Mesenteric fat pad (tissue), 1 donor: Measurements from ENCODE around the gene NUP85. TPM values are rescaled to one million over a fixed set of nuclear protein-coding genes. Genes with fewer than 3 reads are reported as not detected.
"Not testable (repeated sequence)": the region's sequence is repeated elsewhere in the genome, so short reads cannot be mapped to it uniquely, and the experiment has no call there.

Source experiments
- DNase-seq: peaks from one replicate; pipeline ENCODE4 v3.0.0-alpha.2; 2020; ENCODE audit warnings: low spot score
- total RNA-seq: library from RNA; stranded (reverse); fragmentation: NEBNext Ultra II Directional; extraction: Animal tissue kit (Norgen Biotek cat#: 25700); gene quantifications from one replicate; pipeline ENCODE4 v1.2.1, GENCODE V29; 2021
- donor health status: DM: yes; HTN: yes; CAD: no.

Gene NUP85
- total RNA-seq, 1 donor from 2014 or later: 60.2 TPM

- DNase-seq: no peak
Measured at GRCh38 chr17:75240394-75241142, 35.1 kb downstream of the NUP85 start.

GRCh38 chr17:75241143-75241430 lies 35.6 kb downstream of the NUP85 start:
- no peak for DNase-seq

- no peak for DNase-seq
Measured at GRCh38 chr17:75241502-75241901, 36.0 kb downstream of the NUP85 start.

- DNase-seq: no peak
Measured at GRCh38 chr17:75241996-75242460, 36.5 kb downstream of the NUP85 start.

GRCh38 chr17:75242461-75243042 lies 37.1 kb downstream of the NUP85 start:
- no peak for DNase-seq

GRCh38 chr17:75244133-75244866 lies 38.8 kb downstream of the NUP85 start:
- no peak for DNase-seq

GRCh38 chr17:75245011-75245410 lies 39.5 kb downstream of the NUP85 start:
- no peak for DNase-seq

GRCh38 chr17:75246404-75246803 lies 40.9 kb downstream of the NUP85 start:
- DNase-seq: no peak

GRCh38 chr17:75249564-75249963 lies 44.1 kb downstream of the NUP85 start:
- no peak for DNase-seq

- DNase-seq: no peak
Measured at GRCh38 chr17:75250009-75250471, 44.6 kb downstream of the NUP85 start.

- DNase-seq: no peak
Measured at GRCh38 chr17:75252039-75252816, 46.7 kb downstream of the NUP85 start.

GRCh38 chr17:75255954-75256698 lies 50.6 kb downstream of the NUP85 start:
- not testable (repeated sequence) for DNase-seq

- not testable (repeated sequence) for DNase-seq
Measured at GRCh38 chr17:75257228-75257627, 51.7 kb downstream of the NUP85 start.

- no peak for DNase-seq
Measured at GRCh38 chr17:75260641-75261335, 55.3 kb downstream of the NUP85 start.

GRCh38 chr17:75261336-75262111 lies 56.0 kb downstream of the NUP85 start, which contains the start of the genes GGA3 and MRPS7:
TSS of gene GGA3 (minus strand) at chr17:75261606. CDS start at chr17:75261587, 19 bp downstream.
TSS of gene MRPS7 (plus strand) at chr17:75261879. CDS start at chr17:75261901, 22 bp downstream.
- DNase-seq: peak; percentile 98

GRCh38 chr17:75262112-75262606 lies 56.7 kb downstream of the NUP85 start:
- no peak for DNase-seq

GRCh38 chr17:75263055-75263454 lies 57.6 kb downstream of the NUP85 start:
- DNase-seq: no peak

- DNase-seq: no peak
Measured at GRCh38 chr17:75265614-75266315, 60.3 kb downstream of the NUP85 start.
